Measurements from ENCODE around the gene MAPK8IP1. TPM values are rescaled to one million over a fixed set of nuclear protein-coding genes. Genes with fewer than 3 reads are reported as not detected.
A peak's percentile ranks its signal among the peaks of the same experiment; 100 is the strongest.

The MAPK8IP1 gene
- total RNA-seq, 1 donor from 2014 or later, result 1.1 TPM

DNA sequence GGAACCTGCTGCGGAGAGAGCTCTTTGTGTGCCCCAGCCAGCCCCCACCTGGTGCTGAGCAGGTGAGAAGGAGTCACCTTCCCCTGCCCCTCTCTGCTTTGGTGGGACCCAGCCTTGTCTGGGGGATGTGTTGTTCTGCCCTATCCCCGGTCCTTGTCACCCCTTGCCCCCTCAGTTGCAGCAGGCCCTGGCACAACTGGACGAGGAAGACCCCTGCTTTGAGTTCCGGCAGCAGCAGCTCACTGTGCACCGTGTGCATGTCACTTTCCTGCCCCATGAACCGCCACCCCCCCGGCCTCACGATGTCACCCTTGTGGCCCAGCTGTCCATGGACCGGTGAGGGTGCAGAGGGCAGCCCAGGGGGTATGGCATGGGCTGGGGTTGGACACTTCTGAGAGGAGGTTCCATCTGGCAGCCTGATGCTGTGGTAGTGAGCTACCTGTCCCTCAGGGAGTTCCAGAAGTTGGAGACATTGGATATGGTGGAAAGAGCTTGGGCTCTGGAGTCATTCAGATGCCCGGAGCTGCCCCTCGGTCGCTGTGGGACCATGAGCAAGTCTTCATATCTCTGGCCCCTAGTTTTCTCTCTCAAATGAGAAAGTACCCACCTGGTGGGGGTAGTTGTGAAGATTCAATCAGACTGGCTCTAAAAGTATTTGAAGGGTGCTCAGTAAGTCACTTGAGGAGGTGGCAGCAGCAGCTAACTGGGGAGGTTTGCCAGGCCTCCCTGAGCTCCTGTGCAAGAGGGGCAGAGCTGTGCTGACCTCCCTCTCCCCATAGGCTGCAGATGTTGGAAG, 41.3 kb downstream of the MAPK8IP1 start:
- ATAC-seq, result no peak

DNA sequence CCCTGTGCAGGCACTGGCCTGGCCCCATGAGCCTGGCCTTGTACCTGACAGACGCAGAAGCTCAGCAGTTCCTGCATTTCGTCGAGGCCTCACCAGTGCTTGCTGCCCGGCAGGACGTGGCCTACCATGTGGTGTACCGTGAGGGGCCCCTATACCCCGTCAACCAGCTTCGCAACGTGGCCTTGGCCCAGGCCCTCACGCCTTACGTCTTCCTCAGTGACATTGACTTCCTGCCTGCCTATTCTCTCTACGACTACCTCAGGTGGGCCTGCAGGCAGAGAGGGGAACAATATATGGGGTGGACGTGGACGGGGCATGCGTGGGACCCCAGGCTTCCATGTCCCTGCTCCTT, 41.9 kb downstream of the MAPK8IP1 start:
- no peak for ATAC-seq

DNA sequence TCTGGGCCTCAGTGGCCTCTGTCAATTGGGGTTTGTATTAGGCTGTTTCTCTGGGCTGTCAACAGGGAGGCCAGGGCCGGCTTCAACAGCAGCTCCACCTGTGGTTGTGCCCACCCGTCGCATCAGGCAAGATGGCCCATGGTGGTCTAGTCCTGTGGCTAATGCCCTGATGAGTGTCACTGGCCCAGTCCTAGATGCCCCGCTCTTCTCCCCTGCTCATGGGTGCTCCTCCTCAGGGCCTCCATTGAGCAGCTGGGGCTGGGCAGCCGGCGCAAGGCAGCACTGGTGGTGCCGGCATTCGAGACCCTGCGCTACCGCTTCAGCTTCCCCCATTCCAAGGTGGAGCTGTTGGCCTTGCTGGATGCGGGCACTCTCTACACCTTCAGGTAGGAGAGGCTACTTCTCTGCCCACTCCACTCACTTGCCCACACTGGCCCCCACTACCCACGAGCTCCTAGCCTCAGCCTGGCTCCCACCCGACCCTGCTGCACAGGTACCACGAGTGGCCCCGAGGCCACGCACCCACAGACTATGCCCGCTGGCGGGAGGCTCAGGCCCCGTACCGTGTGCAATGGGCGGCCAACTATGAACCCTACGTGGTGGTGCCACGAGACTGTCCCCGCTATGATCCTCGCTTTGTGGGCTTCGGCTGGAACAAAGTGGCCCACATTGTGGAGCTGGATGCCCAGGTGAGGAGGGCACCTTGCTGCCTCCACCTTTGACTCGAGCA, 42.4 kb downstream of the MAPK8IP1 start:
- no peak for ATAC-seq

DNA sequence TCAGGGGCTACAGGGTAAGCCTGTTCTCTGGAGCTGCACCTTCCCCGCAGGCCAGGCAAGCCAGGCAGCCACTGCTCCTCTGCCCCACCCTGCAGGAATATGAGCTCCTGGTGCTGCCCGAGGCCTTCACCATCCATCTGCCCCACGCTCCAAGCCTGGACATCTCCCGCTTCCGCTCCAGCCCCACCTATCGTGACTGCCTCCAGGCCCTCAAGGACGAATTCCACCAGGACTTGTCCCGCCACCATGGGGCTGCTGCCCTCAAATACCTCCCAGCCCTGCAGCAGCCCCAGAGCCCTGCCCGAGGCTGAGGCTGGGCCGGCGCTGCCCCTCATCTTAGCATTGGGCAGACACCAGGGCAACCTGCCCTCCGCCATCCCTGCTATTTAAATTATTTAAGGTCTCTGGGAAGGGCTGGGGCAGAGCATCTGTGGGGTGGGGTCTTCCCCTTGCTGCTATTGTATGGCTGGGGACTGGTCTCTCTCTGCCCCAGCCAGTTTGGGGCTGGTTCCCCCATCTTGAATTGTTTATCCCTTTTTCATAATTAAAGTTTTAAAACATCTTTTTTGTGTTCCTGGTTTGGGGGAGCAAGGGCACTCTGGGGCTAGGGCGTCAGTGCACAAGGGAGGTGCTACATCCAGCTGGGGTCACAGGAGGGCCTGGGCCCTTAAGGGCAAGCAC, 43.2 kb downstream of the MAPK8IP1 start:
- ATAC-seq, result no peak

DNA sequence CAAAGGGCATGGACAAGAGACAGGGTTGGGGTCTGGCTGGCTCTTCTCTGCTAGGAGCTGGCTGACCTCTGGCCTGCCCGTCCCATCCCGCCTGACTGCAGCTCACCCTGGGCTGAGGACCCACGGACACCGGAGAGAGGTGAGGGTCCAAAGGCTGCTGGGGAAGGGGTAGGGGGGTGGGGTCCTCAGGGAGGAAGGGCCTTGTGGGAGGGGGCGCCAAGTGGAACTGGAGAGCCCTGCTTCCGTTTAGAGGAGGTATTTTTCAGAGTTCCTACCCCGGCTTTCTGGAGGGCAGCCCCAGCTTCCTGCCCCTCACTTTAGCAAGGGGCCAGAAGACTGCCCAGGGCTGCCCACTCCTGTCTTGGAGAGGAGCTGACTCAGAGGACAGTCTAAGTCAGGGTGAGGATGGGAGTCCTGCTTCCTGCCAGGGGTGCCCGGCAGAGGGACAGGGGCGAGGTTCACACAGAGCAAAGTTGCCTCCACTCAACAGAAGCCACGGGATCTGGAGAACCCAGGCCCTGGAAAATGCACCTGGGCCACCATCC, 44.1 kb downstream of the MAPK8IP1 start:
- peak; percentile 1 for ATAC-seq

DNA sequence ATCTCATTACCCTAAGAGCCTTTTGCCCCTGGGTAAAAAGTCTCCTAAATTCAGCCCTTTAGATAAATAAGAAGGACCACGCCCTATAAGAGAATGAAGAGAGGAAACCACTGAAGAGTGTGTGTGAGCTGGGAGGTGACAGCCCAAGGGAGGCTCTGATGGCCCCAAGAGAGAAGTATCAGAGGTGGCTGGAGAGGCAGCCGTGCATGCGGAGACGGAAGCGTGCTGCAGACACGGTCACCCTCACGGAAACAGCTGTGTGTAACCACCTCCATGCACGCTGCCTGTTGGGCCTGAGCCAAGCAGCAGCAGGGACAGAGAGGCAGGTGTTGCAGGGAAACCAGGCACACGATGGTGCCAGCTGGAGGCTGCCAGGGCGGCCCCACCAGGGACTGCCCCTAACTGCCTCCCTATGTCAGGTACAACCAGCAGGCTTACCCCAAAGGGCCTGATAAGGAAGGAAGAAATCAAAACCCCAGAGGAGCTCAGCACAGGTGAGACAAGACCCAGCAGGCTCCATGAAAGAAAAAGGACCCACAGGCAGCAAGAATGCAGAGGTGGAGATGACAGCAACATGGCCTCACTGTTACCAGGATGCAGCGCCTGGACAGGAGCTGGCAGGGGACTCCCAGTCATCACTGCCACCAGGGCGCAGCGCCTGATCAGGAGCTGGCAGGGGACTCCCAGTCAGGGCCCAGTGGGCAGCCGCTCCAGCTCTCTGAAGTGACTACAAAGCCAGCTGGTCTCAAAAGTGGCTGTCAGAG, 44.8 kb downstream of the MAPK8IP1 start:
- ATAC-seq, result peak; percentile 57

DNA sequence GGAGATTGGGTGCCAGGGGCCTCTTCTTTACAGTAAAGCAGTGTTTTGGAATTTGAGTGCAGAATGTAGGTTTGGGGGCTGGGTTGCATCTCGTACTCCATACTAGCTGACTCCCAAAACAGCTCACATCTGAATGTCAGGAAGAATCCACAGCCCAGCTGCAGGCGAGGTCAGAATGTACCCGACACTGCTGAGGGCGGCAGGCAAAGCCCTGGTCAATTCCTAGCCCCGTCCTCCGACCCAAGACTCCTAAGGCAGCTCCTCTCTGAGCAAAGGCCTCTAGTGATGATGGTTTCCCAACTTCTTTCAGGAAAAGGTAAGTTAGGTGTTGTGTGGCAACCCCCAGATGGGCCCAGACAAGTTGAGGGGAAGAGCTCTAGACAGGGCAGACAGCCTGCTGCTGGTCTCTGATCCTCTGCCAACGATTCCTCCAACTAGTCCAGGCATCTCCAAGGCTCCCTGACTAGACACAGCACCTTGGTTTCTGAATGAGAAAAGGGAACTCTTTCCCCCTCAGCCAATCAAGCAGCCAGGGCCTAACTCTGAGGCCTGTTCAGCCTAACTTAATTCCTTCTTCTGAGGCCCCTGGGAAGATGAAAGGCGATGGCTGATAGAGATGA, 45.6 kb downstream of the MAPK8IP1 start:
- peak; percentile 75 for ATAC-seq

DNA sequence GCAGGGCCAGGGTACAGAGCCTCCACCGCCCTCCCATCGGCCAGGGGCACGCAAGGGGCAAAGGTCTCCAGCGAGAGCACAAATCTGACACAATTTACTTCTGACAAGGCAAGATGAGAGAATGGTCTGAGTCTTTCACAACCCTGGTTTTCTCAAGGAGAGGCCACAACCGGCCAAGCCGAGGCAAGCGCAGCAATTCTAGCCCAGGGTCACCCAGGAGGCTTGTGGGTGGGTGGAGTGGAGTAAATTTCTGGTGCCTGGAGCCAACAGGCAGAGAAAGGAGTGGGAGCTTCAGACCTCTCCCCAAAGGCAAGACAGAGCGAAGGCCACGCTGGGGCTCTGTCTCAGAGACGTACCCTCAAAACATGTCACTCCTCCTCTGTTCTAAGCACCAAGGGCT, 46.3 kb downstream of the MAPK8IP1 start:
- no peak for ATAC-seq

DNA sequence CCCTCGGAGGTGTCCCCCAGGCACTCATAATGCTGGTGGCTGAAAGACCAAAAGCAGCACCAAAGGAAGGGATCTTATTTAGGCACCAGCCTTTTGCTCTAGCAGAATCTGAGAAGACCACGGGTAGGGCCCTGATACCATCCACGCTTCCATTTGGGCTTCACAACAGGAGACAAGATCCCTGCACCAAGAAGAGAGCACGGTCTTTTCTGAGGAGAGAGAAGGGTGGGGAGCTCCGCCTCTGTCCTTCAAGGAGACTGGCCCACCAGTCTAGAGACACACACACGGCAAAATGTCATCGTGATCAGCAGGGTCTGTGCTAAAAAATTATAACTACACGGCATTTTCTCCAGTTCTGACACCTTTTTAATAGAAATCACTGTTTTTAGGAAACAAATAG, 46.8 kb downstream of the MAPK8IP1 start:
- no peak for ATAC-seq

DNA sequence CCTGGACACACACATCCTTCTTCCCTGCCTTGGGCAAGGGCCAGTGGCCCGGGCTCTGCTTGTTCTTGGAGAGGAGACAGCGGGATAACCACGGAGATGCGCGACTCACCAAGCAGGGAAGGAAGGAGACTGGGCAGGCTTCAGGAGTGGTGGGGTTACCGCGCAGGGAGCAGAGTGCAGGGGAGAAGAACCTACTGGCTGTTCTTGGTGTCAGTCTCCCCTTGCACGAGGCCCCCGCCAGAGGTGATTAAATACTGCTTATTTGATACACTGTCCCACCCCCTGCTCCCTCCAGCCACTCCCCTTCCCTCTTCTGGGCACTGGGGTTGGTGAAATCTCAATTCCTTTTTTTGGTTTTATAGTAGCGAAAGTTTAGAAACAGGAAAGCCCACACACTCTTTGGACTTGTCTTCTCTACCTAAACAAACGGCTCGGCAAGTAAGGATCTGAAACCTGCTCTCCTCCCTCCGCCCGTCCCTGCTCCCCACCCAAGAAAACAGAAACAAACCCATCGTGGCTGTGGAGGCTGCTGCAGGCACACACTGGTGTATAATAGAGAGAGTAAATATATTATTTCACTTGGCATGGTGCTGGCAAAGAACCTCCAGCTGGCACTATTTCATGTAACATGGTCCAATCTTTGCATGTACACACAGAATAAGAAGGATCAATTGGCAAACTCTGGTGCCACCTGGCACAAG, 47.8 kb downstream of the MAPK8IP1 start:
- ATAC-seq, result no peak

DNA sequence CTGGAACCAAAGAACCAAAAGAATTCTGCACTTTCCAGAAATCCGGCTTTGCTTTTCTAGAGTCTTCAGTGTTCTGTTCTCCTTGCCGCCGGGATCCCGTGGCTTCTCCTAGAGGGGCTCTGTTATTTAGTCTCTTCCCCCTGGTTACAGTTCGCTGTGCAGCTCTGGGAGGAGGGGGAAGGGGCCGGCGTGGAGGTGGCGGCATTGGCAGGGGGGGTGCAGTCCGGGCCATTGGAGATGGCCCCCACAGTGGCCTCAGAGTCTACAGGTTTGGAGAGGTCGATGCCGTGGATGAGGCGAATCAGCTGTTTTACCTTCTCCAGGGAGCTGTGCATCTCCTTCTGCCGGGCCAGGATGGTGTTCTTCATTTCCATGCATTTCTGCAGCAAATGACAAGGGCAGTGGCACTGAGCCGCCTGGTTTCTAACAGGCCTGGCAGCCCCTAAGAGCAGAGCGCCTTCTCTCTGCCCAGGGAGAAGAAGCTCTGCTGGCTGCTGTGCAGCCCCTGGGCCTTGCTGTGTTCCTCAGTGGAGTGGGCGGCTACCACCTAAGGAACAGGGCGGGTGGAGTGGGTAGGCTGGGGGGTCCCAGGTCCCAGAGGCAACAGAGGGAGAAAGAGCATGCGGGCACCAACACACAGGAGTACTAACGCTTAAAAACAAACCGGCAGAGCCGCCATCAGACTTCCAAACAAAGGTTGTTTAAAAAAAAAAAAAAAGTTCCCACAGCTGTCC, 48.6 kb downstream of the MAPK8IP1 start:
- no peak for ATAC-seq

DNA sequence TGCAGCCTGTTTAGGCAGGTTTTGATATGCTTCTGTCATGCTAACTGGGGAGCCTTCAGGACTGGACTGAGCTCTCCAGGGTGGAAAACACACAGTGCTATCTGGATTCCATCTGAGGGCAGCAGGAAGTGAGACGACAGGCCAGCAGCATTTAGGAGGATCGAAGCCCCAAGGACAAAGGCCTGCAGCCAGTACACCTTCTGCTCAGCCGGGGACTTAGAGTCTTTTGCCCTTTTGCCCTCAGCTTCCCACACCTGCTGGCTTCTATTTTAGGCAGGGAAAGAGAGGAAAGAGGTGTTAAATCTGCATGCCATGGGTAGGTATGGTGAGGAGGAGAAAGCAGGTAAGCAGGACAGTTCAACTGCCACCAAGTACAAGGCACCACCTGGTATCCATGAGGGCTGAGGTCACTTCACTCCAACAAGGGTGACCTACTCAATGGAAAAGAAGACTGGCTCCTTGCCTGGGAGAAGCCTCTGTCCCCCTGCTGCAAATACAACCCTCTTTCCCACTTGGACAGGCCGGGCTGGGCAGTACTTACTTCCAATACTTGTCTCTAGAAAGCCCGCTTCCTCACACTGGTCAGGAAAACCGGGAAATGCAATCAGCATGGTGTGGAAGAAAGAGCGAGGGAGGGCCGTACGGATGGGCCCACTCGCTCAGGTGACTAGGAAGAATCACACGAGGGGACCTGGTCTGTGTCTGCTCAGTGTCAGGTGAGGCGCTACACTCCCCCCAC, 49.3 kb downstream of the MAPK8IP1 start:
- no peak for ATAC-seq

DNA sequence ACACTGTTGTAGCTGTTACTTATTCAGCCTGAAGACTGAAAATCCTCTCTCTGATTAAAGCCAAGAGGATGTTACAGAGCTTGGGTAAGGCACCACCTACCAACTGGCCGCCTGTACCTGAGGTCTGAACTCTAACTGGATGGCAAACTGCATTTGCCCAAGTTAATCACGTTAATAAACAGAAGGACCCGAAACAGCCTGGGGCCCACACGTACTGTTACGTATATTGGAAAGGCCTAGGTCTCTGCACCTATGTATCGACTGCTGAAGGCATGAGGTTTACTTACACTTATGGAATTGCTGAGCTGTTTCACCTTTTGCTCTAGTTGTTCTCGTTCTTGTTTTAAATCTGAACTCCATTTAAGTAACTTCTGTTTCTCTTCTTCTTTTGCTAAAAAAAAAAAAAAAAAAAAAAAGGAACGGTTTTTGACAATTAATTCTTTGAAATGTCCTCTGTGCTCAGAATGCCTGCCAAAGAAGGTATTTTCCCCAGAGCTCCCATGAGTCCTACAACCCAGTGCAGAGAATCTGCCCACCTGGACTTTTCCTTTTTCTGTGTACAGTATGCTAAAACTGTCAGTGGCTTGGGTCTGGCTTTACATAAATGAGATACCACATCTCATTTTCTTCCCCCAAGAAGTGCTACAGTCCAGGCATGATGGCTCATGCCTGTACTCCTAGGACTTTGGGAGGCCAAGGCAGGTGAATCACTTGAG, 50.1 kb downstream of the MAPK8IP1 start:
- no peak for ATAC-seq

DNA sequence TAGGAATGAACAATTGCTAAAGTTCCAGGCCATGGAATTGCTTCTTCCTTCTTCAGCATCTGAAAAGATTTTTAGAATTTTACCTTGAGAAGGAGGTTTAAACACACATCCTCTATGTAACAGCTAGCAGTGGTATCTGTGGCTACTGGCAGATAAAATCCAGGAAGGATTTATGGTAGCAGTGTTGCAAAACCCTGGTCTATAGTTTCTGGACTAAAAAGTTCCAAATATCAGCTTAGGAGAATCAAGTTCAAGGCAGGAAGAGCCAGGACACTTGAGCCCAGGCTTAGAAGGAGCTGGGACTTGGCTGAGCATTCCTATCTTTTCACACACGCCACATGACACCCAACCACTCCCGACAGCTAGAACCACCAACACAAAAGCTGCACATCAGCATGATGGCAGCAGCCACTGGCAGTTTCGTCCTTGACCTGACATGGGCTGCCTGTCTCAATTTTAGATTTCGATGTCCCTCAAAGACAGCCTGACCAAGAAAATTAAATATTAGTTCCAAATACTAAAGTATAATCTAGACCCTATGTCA, 51.1 kb downstream of the MAPK8IP1 start:
- no peak for ATAC-seq

DNA sequence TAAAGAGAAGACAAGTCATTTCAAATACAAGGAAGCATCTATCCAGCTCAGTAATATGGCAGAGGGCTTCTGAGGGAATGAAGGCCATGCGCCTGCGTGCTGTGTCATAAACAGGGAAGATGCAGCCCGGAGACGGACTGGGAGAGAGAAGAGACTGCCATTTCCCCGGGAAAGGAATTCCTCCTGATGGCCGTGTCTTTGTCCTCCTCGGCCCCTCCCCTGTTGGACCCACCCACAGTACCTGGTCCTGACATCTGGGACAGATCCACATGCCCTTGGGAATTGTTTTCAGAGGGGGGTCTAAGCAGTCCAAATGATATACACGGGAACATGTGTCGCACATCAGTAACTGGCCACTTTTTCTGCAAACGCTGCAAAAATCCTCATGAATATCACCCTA, 52.5 kb downstream of the MAPK8IP1 start:
- ATAC-seq, result no peak

DNA sequence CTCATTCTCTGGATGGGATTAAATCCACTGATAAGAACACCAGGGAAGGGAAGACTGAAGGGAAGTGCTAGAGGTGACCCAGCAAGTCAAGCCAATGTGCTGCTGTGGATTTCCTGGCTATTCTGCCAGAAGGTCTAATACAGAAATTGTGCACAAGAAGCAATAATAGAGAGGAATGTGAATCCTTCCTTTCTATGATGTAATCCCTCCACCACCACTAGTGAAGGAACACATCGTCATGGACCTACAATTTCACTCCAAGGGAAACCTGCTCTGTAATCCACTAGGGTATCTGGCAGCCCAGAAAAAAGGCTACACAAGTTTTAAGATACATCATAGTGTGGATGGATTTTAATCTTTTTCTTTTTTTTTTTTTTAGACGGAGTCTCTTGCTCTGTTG, 54.4 kb downstream of the MAPK8IP1 start:
- ATAC-seq, result no peak

DNA sequence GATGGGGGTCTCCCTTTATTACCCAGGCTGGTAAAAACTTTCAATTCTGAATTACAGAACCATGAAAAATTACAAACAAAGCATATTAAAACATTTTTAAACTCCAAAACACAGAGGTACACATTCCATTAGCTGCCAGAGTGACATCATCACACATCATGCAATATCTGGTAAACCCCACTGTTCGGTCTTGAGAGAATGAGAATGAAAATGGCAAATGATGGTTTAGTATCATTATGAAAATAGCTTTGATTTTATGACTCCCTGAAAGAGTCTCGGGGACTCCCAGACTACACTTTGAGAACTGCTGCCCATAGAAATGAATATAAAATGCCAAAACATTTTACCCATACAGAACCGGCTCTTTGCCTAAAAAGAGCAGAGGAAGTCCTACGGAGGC, 55.8 kb downstream of the MAPK8IP1 start:
- no peak for ATAC-seq

DNA sequence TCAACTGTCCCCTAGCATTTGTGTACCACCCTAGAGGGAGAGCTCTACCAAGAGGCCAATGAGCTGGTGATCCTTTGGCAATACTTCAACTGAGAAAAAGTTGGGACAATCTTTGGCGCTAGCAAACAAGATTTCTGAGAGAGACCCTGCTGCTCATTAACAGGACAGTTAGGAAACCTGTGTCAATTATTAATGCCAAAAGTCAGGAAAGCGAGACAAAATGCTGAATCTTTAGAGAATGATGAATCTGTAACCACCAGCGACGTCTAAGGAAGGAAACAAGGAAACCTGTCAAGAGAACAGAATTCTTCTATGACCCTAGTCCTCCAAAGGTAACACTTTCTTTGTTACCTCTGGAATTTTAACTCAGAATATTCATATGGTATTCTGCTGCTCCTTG, 56.9 kb downstream of the MAPK8IP1 start:
- no peak for ATAC-seq

DNA sequence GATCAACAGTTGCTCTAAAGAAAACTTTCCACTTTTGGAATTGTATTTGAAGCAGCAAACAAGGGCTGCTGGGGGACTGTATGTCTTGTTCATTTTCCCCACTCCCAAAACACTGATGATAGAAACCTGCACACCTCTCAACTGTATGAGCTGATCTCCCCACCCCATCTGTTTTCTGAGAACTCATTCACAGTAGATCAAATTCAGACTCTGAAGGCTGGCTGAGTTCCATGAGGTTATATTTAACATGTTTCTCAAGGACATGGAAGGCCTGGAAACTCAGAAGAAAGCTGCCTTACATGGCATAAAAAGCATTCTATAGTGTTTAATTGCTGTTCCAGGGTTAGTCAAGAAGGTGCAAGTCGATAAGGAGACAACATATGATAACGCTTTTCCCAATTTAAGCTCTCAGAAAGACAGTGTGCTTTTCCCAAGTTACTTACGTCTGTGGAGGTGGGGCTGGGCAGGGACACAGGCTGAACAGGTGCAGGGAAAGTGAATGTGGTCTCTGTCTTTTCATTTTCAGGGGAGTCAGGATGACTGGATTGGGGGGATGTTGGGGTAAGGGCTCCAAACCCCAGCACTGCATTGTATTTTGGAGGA, 60.0 kb downstream of the MAPK8IP1 start:
- no peak for ATAC-seq

Data from esophagus mucosa (tissue), 1 donor.